HEK293 (cell line): ENCODE results near the gene PAK6.

Experiments used
- BCL11A ChIP-seq: fragments of 450-650 bp; formaldehyde crosslinking; IDR thresholded peaks from 2 replicates; pipeline ENCODE4 v1.5.1; 2016; ENCODE audit warnings: low read depth, missing biosample characterization, missing genetic modification characterization
- SP2 ChIP-seq: fragments of 450-650 bp; formaldehyde crosslinking; IDR thresholded peaks from 2 replicates; pipeline ENCODE4 v1.5.1; 2016; ENCODE audit warnings: missing biosample characterization, missing genetic modification characterization
- SP7 ChIP-seq: fragments of 450-650 bp; formaldehyde crosslinking; IDR thresholded peaks from 2 replicates; pipeline ENCODE4 v1.5.1; 2016; ENCODE audit warnings: missing biosample characterization, missing genetic modification characterization
- ZBTB17 ChIP-seq: fragments of 450-650 bp; formaldehyde crosslinking; IDR thresholded peaks from 2 replicates; pipeline ENCODE4 v1.5.1; 2016; ENCODE audit warnings: missing biosample characterization, missing genetic modification characterization
- ZEB2 ChIP-seq: fragments of 450-650 bp; formaldehyde crosslinking; IDR thresholded peaks from 2 replicates; pipeline ENCODE4 v1.5.1; 2016; ENCODE audit warnings: missing biosample characterization, missing genetic modification characterization
- ZFP41 ChIP-seq: fragments of 450-650 bp; formaldehyde crosslinking; IDR thresholded peaks from 2 replicates; pipeline ENCODE4 v1.5.1; 2016; ENCODE audit warnings: missing biosample characterization, missing genetic modification characterization, borderline replicate concordance
- ZIC2 ChIP-seq: fragments of 450-650 bp; formaldehyde crosslinking; IDR thresholded peaks from 2 replicates; pipeline ENCODE4 v1.5.1; 2016; ENCODE audit warnings: missing biosample characterization, missing genetic modification characterization
- ZNF138 ChIP-seq: fragments of 450-650 bp; formaldehyde crosslinking; IDR thresholded peaks from 2 replicates; pipeline ENCODE4 v1.5.1; 2016; ENCODE audit warnings: missing biosample characterization, missing genetic modification characterization, borderline replicate concordance
- ZNF184 ChIP-seq: fragments of 450-650 bp; IDR thresholded peaks from 2 replicates; pipeline ENCODE4 v1.5.1; 2018; ENCODE audit warnings: missing biosample characterization, mild to moderate bottlenecking, missing genetic modification characterization
- ZNF350 ChIP-seq: fragments of 450-650 bp; formaldehyde crosslinking; IDR thresholded peaks from 2 replicates; pipeline ENCODE4 v1.5.0; 2017; ENCODE audit warnings: missing biosample characterization, mild to moderate bottlenecking, missing genetic modification characterization
- ZNF404 ChIP-seq: fragments of 450-650 bp; formaldehyde crosslinking; IDR thresholded peaks from 2 replicates; pipeline ENCODE4 v1.5.1; 2017; ENCODE audit warnings: missing biosample characterization, missing genetic modification characterization
- ZNF433 ChIP-seq: fragments of 450-650 bp; formaldehyde crosslinking; IDR thresholded peaks from 2 replicates; pipeline ENCODE4 v1.5.1; 2016; ENCODE audit warnings: missing biosample characterization, missing genetic modification characterization, low read depth
- ZNF473 ChIP-seq: fragments of 450-650 bp; formaldehyde crosslinking; IDR thresholded peaks from 2 replicates; pipeline ENCODE4 v1.5.1; 2017; ENCODE audit warnings: missing biosample characterization, missing genetic modification characterization
- ZNF561 ChIP-seq: fragments of 450-650 bp; IDR thresholded peaks from 2 replicates; pipeline ENCODE4 v1.5.1; 2018; ENCODE audit warnings: missing biosample characterization, missing genetic modification characterization, borderline replicate concordance
- ZNF600 ChIP-seq: fragments of 450-650 bp; formaldehyde crosslinking; IDR thresholded peaks from 2 replicates; pipeline ENCODE4 v1.5.1; 2016; ENCODE audit warnings: missing biosample characterization, missing genetic modification characterization
- ZNF629 ChIP-seq: fragments of 450-650 bp; formaldehyde crosslinking; IDR thresholded peaks from 2 replicates; pipeline ENCODE4 v1.5.1; 2017; ENCODE audit warnings: missing biosample characterization, missing genetic modification characterization
- ZNF701 ChIP-seq: fragments of 450-650 bp; formaldehyde crosslinking; IDR thresholded peaks from 2 replicates; pipeline ENCODE4 v1.5.1; 2016; ENCODE audit warnings: missing biosample characterization, missing genetic modification characterization
- ZNF830 ChIP-seq: fragments of 450-650 bp; IDR thresholded peaks from 2 replicates; pipeline ENCODE4 v1.5.0; 2018; ENCODE audit warnings: missing biosample characterization, missing genetic modification characterization, low read depth, mild to moderate bottlenecking, moderate library complexity
- ZSCAN23 ChIP-seq: fragments of 450-650 bp; formaldehyde crosslinking; IDR thresholded peaks from 2 replicates; pipeline ENCODE4 v1.5.1; 2016; ENCODE audit warnings: missing biosample characterization, missing genetic modification characterization
- TF ChIP-seq, protein P1 (sequence below): fragments of 450-650 bp; formaldehyde crosslinking; IDR thresholded peaks from 2 replicates; pipeline ENCODE4 v1.5.1; 2016; ENCODE audit warnings: missing biosample characterization, missing genetic modification characterization, borderline replicate concordance
- TF ChIP-seq, protein P2 (sequence below): fragments of 450-650 bp; formaldehyde crosslinking; conservative IDR thresholded peaks from 2 replicates; pipeline ENCODE4 v1.5.1; 2016; ENCODE audit warnings: low read depth, missing biosample characterization, missing genetic modification characterization
- TF ChIP-seq, protein P3 (sequence below): fragments of 450-650 bp; formaldehyde crosslinking; IDR thresholded peaks from 2 replicates; pipeline ENCODE4 v1.5.1; 2017; ENCODE audit warnings: missing biosample characterization, missing genetic modification characterization
- TF ChIP-seq, protein P4 (sequence below): fragments of 450-650 bp; formaldehyde crosslinking; IDR thresholded peaks from 2 replicates; pipeline ENCODE4 v1.5.1; 2016; ENCODE audit warnings: missing biosample characterization, missing genetic modification characterization
- TF ChIP-seq, protein P5 (sequence below): fragments of 450-650 bp; formaldehyde crosslinking; IDR thresholded peaks from 2 replicates; pipeline ENCODE4 v1.5.1; 2016; ENCODE audit warnings: missing biosample characterization, missing genetic modification characterization
- TF ChIP-seq, protein P6 (sequence below): fragments of 450-650 bp; formaldehyde crosslinking; IDR thresholded peaks from 2 replicates; pipeline ENCODE4 v1.5.1; 2016; ENCODE audit warnings: missing biosample characterization, missing genetic modification characterization

The PAK6 gene

DNA sequence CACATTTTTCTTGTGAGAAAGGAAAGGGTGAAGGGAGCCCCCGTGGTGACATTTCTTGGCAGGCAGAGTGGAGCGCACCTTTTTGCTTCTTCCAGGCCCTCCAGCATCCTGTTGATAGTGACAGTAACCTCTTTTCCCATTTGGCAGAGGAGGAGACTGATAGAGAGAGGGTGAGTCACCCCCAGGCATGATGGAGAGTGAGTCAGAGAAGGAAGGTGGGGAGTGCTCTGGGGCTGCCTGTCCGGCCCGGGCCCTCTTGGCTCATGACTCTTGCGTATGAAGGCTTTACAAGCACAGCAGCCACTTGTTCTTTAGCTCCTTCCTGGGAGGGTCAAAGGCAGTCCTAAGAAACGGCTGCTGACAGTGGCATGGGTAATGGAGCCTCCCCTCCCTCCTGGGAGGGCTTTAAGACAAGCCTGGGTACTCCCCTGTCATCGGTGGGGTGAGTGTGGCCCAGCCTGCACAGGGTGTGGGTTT lies 28.0 kb downstream of the PAK6 start (continued):
- TF ChIP-seq ZNF561 (tag by site-specific recombination) (no peak), ZNF404 (no peak), ZNF184 (tag by site-specific recombination) (no peak), ZNF701 (no peak), SP7 (tag by site-specific recombination) (peak; percentile 76), ZNF629 (tag by site-specific recombination) (peak; percentile 74), SP2 (tag by site-specific recombination) (peak; percentile 51), ZBTB17 (tag by site-specific recombination) (peak; percentile 27; the same call in 1 of the 2 replicates), ZNF600 (tag by site-specific recombination) (peak; percentile 52; the same call in 1 of the 2 replicates), ZEB2 (peak; percentile 76), ZNF830 (tag by site-specific recombination) (no peak), ZNF350 (tag by site-specific recombination) (no peak), BCL11A (tag by site-specific recombination) (no peak), ZNF433 (tag by site-specific recombination) (no peak), ZIC2 (tag by site-specific recombination) (0 out of 2 replicates have a peak, but pooled peaks have one; percentile 36), ZSCAN23 (tag by site-specific recombination) (no peak), ZNF473 (tag by site-specific recombination) (no peak), ZNF138 (tag by site-specific recombination) (no peak), ZFP41 (no peak)
- TF ChIP-seq, protein P1, sequence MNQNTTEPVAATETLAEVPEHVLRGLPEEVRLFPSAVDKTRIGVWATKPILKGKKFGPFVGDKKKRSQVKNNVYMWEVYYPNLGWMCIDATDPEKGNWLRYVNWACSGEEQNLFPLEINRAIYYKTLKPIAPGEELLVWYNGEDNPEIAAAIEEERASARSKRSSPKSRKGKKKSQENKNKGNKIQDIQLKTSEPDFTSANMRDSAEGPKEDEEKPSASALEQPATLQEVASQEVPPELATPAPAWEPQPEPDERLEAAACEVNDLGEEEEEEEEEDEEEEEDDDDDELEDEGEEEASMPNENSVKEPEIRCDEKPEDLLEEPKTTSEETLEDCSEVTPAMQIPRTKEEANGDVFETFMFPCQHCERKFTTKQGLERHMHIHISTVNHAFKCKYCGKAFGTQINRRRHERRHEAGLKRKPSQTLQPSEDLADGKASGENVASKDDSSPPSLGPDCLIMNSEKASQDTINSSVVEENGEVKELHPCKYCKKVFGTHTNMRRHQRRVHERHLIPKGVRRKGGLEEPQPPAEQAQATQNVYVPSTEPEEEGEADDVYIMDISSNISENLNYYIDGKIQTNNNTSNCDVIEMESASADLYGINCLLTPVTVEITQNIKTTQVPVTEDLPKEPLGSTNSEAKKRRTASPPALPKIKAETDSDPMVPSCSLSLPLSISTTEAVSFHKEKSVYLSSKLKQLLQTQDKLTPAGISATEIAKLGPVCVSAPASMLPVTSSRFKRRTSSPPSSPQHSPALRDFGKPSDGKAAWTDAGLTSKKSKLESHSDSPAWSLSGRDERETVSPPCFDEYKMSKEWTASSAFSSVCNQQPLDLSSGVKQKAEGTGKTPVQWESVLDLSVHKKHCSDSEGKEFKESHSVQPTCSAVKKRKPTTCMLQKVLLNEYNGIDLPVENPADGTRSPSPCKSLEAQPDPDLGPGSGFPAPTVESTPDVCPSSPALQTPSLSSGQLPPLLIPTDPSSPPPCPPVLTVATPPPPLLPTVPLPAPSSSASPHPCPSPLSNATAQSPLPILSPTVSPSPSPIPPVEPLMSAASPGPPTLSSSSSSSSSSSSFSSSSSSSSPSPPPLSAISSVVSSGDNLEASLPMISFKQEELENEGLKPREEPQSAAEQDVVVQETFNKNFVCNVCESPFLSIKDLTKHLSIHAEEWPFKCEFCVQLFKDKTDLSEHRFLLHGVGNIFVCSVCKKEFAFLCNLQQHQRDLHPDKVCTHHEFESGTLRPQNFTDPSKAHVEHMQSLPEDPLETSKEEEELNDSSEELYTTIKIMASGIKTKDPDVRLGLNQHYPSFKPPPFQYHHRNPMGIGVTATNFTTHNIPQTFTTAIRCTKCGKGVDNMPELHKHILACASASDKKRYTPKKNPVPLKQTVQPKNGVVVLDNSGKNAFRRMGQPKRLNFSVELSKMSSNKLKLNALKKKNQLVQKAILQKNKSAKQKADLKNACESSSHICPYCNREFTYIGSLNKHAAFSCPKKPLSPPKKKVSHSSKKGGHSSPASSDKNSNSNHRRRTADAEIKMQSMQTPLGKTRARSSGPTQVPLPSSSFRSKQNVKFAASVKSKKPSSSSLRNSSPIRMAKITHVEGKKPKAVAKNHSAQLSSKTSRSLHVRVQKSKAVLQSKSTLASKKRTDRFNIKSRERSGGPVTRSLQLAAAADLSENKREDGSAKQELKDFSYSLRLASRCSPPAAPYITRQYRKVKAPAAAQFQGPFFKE (tag by site-specific recombination): no peak
- TF ChIP-seq, protein P2, sequence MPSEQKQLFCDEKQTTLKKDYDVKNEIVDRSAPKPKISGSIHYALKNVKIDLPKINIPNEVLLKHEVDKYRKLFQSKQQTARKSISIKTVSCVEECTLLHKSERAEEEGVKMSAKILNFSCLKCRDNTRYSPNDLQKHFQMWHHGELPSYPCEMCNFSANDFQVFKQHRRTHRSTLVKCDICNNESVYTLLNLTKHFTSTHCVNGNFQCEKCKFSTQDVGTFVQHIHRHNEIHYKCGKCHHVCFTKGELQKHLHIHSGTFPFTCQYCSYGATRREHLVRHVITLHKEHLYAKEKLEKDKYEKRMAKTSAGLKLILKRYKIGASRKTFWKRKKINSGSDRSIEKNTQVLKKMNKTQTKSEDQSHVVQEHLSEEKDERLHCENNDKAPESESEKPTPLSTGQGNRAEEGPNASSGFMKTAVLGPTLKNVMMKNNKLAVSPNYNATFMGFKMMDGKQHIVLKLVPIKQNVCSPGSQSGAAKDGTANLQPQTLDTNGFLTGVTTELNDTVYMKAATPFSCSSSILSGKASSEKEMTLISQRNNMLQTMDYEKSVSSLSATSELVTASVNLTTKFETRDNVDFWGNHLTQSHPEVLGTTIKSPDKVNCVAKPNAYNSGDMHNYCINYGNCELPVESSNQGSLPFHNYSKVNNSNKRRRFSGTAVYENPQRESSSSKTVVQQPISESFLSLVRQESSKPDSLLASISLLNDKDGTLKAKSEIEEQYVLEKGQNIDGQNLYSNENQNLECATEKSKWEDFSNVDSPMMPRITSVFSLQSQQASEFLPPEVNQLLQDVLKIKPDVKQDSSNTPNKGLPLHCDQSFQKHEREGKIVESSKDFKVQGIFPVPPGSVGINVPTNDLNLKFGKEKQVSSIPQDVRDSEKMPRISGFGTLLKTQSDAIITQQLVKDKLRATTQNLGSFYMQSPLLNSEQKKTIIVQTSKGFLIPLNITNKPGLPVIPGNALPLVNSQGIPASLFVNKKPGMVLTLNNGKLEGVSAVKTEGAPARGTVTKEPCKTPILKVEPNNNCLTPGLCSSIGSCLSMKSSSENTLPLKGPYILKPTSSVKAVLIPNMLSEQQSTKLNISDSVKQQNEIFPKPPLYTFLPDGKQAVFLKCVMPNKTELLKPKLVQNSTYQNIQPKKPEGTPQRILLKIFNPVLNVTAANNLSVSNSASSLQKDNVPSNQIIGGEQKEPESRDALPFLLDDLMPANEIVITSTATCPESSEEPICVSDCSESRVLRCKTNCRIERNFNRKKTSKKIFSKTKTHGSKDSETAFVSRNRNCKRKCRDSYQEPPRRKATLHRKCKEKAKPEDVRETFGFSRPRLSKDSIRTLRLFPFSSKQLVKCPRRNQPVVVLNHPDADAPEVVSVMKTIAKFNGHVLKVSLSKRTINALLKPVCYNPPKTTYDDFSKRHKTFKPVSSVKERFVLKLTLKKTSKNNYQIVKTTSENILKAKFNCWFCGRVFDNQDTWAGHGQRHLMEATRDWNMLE: no peak
- TF ChIP-seq, protein P3, sequence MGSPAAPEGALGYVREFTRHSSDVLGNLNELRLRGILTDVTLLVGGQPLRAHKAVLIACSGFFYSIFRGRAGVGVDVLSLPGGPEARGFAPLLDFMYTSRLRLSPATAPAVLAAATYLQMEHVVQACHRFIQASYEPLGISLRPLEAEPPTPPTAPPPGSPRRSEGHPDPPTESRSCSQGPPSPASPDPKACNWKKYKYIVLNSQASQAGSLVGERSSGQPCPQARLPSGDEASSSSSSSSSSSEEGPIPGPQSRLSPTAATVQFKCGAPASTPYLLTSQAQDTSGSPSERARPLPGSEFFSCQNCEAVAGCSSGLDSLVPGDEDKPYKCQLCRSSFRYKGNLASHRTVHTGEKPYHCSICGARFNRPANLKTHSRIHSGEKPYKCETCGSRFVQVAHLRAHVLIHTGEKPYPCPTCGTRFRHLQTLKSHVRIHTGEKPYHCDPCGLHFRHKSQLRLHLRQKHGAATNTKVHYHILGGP (tag by site-specific recombination): no peak
- TF ChIP-seq, protein P4, sequence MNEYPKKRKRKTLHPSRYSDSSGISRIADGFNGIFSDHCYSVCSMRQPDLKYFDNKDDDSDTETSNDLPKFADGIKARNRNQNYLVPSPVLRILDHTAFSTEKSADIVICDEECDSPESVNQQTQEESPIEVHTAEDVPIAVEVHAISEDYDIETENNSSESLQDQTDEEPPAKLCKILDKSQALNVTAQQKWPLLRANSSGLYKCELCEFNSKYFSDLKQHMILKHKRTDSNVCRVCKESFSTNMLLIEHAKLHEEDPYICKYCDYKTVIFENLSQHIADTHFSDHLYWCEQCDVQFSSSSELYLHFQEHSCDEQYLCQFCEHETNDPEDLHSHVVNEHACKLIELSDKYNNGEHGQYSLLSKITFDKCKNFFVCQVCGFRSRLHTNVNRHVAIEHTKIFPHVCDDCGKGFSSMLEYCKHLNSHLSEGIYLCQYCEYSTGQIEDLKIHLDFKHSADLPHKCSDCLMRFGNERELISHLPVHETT (tag by site-specific recombination): no peak
- TF ChIP-seq, protein P5, sequence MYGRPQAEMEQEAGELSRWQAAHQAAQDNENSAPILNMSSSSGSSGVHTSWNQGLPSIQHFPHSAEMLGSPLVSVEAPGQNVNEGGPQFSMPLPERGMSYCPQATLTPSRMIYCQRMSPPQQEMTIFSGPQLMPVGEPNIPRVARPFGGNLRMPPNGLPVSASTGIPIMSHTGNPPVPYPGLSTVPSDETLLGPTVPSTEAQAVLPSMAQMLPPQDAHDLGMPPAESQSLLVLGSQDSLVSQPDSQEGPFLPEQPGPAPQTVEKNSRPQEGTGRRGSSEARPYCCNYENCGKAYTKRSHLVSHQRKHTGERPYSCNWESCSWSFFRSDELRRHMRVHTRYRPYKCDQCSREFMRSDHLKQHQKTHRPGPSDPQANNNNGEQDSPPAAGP (tag by site-specific recombination): peak; percentile 82; the same call in 1 of the 2 replicates
- TF ChIP-seq, protein P6, sequence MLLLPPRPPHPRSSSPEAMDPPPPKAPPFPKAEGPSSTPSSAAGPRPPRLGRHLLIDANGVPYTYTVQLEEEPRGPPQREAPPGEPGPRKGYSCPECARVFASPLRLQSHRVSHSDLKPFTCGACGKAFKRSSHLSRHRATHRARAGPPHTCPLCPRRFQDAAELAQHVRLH (tag by site-specific recombination): no peak
